Heart left ventricle (tissue), 16 donors: ENCODE results near the gene DNAJC6. TPM values are rescaled to one million over a fixed set of nuclear protein-coding genes. Genes with fewer than 3 reads are reported as not detected.

Experiments
- ATAC-seq, 4 donors: fragments of 200-7000 bp; cut with Tn5 transposase; one replicate each; pipeline ENCODE4 v1.9.1; 2020 to 2022; ENCODE audit warnings: moderate library complexity in 4 of 4, mild to moderate bottlenecking in 3 of 4, moderate number of reproducible peaks in 1 of 4
- DNase-seq, 5 donors: peaks; one replicate each; pipeline ENCODE4 v3.0.0-alpha.2; 2020
- H3K27ac ChIP-seq, 12 donors: fragments of 200-600 bp; sonication (generic) in 4 of 12; one replicate each; pipeline versions ENCODE4 v1.5.0 to v1.8.0; 2016 to 2022; ENCODE audit warnings: mild to moderate bottlenecking in 2 of 12
- H3K27me3 ChIP-seq, 9 donors: fragments of 200-600 bp; sonication (generic) in 2 of 9; one replicate each; pipeline versions ENCODE4 v1.5.1 to v1.8.0; 2016 to 2022; ENCODE audit warnings: mild to moderate bottlenecking in 3 of 9
- H3K36me3 ChIP-seq, 9 donors: fragments of 200-600 bp; sonication (generic) in 2 of 9; one replicate each; pipeline versions ENCODE4 v1.5.0 to v1.8.0; 2018 to 2022; ENCODE audit warnings: mild to moderate bottlenecking in 2 of 9
- H3K4me1 ChIP-seq, 12 donors: fragments of 200-600 bp; sonication (generic) in 4 of 12; one replicate each; pipeline versions ENCODE4 v1.5.0 to v1.8.0; 2016 to 2022; ENCODE audit warnings: mild to moderate bottlenecking in 3 of 12
- H3K4me3 ChIP-seq, 12 donors: fragments of 200-600 bp; sonication (generic) in 4 of 12; one replicate each; pipeline versions ENCODE4 v1.5.0 to v1.8.0; 2017 to 2022; ENCODE audit warnings: mild to moderate bottlenecking in 9 of 12, moderate library complexity in 4 of 12
- H3K9me3 ChIP-seq, 12 donors: fragments of 200-600 bp; sonication (generic) in 4 of 12; one replicate each; pipeline versions ENCODE4 v1.5.0 to v1.8.0; 2016 to 2022; ENCODE audit warnings: mild to moderate bottlenecking in 1 of 12
- POLR2A ChIP-seq, 2 donors: fragments of 450-650 bp; IDR thresholded peaks; one replicate each; pipeline ENCODE4 v1.6.1; 2017; ENCODE audit warnings: antibody characterized with exemption in 2 of 2, mild to moderate bottlenecking in 2 of 2, moderate library complexity in 2 of 2
- WGBS, 4 donors: extraction: QIAGEN DNeasy Blood & Tissue Kit in 2 of 4; methylation state at CpG; one replicate each; pipeline versions ENCODE4 v1.1.5 to v1.1.7; 2013 to 2018; 5-methylcytosine and 5-hydroxymethylcytosine counted together
- intact Hi-C, 10 donors: fragments of 100-400 bp; cut with DNase I; formaldehyde crosslinking; loops; one replicate each; pipeline versions ENCODE4 v1.11.1 to v1.14.2; 2022
- polyA plus RNA-seq, 2 donors: library from polyadenylated mRNA; stranded (reverse); fragments of 200-250 nt; gene quantifications; one replicate each; pipeline ENCODE4 v1.2.3, GENCODE V29; 2013
- total RNA-seq, 9 donors: library from RNA; depleted of rRNA in 2 of 9; stranded (reverse); fragments of >200 nt in 2 of 9; fragmentation: NEBNext Ultra II Directional in 3 of 9; extraction: Animal tissue kit (Norgen Biotek cat#: 25700) in 3 of 9; gene quantifications; one replicate each; pipeline versions ENCODE4 v1.1.0 to v1.2.4, GENCODE V29; 2016 to 2023
- TF ChIP-seq, protein P1 (sequence below), 12 donors: fragments of 200-600 bp; sonication (generic) in 4 of 12; IDR thresholded peaks; one replicate each; pipeline versions ENCODE4 v1.5.0 to v1.8.0; 2018 to 2022; ENCODE audit warnings: antibody characterized with exemption in 12 of 12, mild to moderate bottlenecking in 5 of 12
- donor health status: ischemic (EF 13 %, LVEDD 7.1; RV severe dilation, severe dysfunction).
- donor health status: healthy with polysubstance abuse.
- donor health status: DM: no; HTN: yes; CAD: no.
- donor health status: DM: no; HTN: no; CAD: no.
- donor health status: ischemic (EF 25% LVEDD 6.9; RV normal size, moderate dysfunction).
- donor health status: ischemic (EF 25% LVEDD 5.7; RV mildly dilated, moderate dysfunction).
- donor health status: healthy.
- donor health status: DM: yes; HTN: yes; CAD: no.
- donor health status: ischemic (EF 35%, LVEDD 5.7; RV mildly dilated, moderate dysfunction).
- donor health status: nonischemic (EF 11% LVEDD 7.7; RV severe dilation, severe dysfunction).
- donor health status: DM: yes; HTN: yes; CAD: no.
- donor health status: PGD.
- donor health status: ischemic (EF 29% LVEDD 5.4; RV normal size, mild dysfunction).
- donor health status: nonischemic (EF 23%, LVEDD 6.1; RV moderate dilation, normal function).

The DNAJC6 gene
- total and polyA plus RNA-seq, 11 donors = 0.50 to 14.1 (median 8.5) TPM

DNA sequence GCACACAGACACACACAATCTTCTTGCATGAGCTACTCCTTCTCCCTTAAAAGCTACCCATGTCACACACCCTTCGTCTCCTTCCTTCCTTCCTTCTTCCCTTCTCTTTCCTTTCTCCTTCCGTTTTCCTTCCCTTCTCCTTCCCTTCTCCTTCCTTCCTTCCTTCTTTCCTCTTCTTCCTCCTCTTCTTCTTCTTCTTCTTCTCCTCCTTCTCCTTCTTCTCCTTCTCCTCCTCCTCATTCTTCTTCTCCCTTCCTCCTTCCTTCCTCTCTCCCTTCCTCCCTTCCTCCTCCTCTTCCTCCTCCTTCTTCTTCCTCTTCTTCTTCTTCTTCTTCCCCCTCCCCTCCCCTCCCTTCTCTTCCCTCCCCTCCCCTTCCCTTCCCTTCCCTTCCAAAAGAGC lies 59.1 kb downstream of the DNAJC6 start:
- Histone ChIP-seq H3K4me3 (no peak overlapping the region), H3K27ac (no peak overlapping the region), H3K27me3 (no peaks in the 10 kb centered on the region), H3K36me3 (peaks cover 0 to 14% (median 0%) of the 10 kb centered on the region in 9 donors), H3K4me1 (no peaks in the 10 kb centered on the region), H3K9me3 (no peaks in the 10 kb centered on the region)
- TF ChIP-seq, protein P1, sequence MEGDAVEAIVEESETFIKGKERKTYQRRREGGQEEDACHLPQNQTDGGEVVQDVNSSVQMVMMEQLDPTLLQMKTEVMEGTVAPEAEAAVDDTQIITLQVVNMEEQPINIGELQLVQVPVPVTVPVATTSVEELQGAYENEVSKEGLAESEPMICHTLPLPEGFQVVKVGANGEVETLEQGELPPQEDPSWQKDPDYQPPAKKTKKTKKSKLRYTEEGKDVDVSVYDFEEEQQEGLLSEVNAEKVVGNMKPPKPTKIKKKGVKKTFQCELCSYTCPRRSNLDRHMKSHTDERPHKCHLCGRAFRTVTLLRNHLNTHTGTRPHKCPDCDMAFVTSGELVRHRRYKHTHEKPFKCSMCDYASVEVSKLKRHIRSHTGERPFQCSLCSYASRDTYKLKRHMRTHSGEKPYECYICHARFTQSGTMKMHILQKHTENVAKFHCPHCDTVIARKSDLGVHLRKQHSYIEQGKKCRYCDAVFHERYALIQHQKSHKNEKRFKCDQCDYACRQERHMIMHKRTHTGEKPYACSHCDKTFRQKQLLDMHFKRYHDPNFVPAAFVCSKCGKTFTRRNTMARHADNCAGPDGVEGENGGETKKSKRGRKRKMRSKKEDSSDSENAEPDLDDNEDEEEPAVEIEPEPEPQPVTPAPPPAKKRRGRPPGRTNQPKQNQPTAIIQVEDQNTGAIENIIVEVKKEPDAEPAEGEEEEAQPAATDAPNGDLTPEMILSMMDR (IDR thresholded peaks at IDR 0.05) = no peak
- no peak for TF ChIP-seq POLR2A (IDR thresholded peaks at IDR 0.05)
- intact Hi-C loops = no loop called here
- no peak for ATAC-seq
- no peak for DNase-seq
- 77 to 92% (median 81%) methylated on average over 2 of the region's 2 CpGs for WGBS, 4 donors

DNA sequence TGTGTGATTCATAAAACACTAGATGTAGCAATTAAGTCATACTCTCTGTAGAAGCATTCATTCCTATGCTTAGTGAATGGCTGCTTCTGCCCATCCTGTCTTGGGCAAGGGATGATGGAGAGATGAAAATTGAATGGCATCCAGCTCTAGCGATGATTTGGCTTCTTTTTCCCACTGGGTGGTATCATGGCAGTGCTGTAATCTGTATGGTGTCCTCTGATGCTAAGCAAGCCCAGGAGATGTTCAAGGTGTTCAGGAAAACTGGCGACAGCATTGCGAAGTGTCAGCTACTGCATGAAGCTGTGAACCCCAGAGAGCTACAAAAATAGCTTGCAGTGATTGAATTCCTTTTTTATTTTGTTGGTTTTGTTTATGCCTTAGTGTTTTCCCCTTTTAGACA lies 62.2 kb downstream of the DNAJC6 start:
- no peak overlapping the region for H3K4me3 ChIP-seq
- H3K36me3 ChIP-seq = peaks cover 0 to 6% (median 0%) of the 10 kb centered on the region in 9 donors
- WGBS, 4 donors = 61 to 70% (median 66%) methylated on average over 3 of the region's 3 CpGs
- no peaks in the 10 kb centered on the region for H3K4me1 ChIP-seq
- ATAC-seq = no peak
- no peaks in the 10 kb centered on the region for H3K9me3 ChIP-seq
- no peak for DNase-seq
- no peaks in the 10 kb centered on the region for H3K27me3 ChIP-seq
- intact Hi-C loops = no loop called here
- H3K27ac ChIP-seq = no peak overlapping the region
- TF ChIP-seq POLR2A (IDR thresholded peaks at IDR 0.05) = no peak
- TF ChIP-seq, protein P1 (IDR thresholded peaks at IDR 0.05) = no peak

DNA sequence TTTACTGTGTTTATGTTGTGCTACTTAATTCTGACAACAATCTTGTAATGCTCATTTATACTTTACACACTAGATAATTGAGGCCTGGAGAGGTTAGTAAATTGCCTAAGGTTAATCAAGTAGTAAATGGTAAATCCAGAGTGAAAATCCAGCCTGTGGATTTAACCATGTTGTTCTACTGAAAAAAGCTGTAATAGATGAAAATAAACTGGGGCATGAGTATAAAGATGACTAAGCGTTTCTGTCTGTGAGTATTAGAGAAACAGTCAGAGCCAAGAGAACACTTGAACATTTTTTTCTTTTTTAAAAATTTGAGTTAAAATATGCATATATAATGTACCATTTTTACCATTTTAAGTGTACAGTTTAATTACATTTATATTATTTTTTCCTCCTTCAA lies 63.2 kb downstream of the DNAJC6 start:
- ATAC-seq (no peak), DNase-seq (no peak)
- H3K27ac ChIP-seq = no peak overlapping the region
- no peak overlapping the region for H3K4me3 ChIP-seq
- H3K4me1 ChIP-seq = no peaks in the 10 kb centered on the region
- 70 to 83% (median 76%) methylated on average over 1 of the region's 1 CpG for WGBS, 4 donors
- intact Hi-C loops = no loop called here
- H3K36me3 ChIP-seq = no peaks in the 10 kb centered on the region
- no peaks in the 10 kb centered on the region for H3K9me3 ChIP-seq
- no peak for TF ChIP-seq POLR2A (IDR thresholded peaks at IDR 0.05)
- TF ChIP-seq, protein P1 (IDR thresholded peaks at IDR 0.05) = no peak
- no peaks in the 10 kb centered on the region for H3K27me3 ChIP-seq

DNA sequence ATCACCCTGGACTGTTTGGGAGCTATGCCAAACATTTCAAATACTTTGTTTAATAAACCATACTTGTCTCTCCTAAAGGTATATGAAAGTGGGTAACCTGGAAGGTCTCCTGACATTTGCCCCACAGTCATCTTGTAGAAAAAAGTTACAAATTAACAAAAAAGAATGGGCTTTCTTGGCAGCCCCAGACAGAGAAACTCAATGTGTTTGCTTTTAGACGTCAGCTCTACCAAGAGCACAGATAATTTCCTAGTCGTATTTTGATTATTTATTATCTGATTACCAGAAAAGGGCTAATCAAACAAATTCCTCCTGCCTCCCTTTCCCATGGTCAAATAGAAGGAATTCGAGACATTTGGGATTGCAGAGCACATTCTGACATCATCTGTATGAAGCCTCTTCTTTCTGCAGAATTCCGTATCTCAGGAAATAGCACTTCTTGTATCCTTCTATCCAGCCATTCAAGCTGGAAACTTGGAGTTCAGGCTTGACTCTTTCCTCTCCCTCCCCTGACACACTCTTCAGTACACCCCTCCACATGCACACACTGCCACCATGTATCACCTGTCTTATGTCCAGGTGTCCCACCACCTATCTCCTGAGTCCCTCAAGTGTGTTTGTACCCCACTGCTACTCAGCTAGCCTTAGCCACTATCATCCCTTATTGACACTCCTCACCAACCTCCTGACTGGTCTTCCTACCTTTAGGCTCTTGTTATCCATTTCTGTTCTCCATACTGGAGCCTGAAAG lies 68.3 kb downstream of the DNAJC6 start:
- Histone ChIP-seq H3K9me3 (no peaks in the 10 kb centered on the region), H3K27me3 (no peaks in the 10 kb centered on the region), H3K4me1 (no peaks in the 10 kb centered on the region), H3K4me3 (no peak overlapping the region), H3K36me3 (no peaks in the 10 kb centered on the region), H3K27ac (no peak overlapping the region)
- no peak for ATAC-seq
- 64 to 72% (median 68%) methylated on average over 4 of the region's 4 CpGs for WGBS, 4 donors
- DNase-seq = no peak
- intact Hi-C loops = no loop called here
- TF ChIP-seq POLR2A (IDR thresholded peaks at IDR 0.05) = no peak
- TF ChIP-seq, protein P1 (IDR thresholded peaks at IDR 0.05) = no peak
